Gastroesophageal sphincter (tissue), 4 donors: ENCODE data around the gene AHI1. TPM values are rescaled to one million over a fixed set of nuclear protein-coding genes. Genes with fewer than 3 reads are reported as not detected.

Experiments
- ATAC-seq: fragments of 150-250 bp; one replicate; pipeline ENCODE4 v1.9.1; 2016; ENCODE audit warnings: mild to moderate bottlenecking, moderate library complexity
- H3K27ac ChIP-seq, 4 donors: fragments of 200-600 bp; sonication (generic) in 3 of 4; 1 replicate in 3 of 4; 2 replicates in 1 of 4; pipeline ENCODE4 v1.5.1; 2016 to 2019
- H3K27me3 ChIP-seq: fragments of 200-600 bp; sonication (generic); one replicate; pipeline ENCODE4 v1.5.1; 2019
- H3K36me3 ChIP-seq, 2 donors: fragments of 200-600 bp; sonication (generic); one replicate each; pipeline ENCODE4 v1.5.1; 2019; ENCODE audit warnings: control low read depth in 1 of 2
- H3K4me1 ChIP-seq, 3 donors: fragments of 200-600 bp; sonication (generic); 1 replicate in 2 of 3; 2 replicates in 1 of 3; pipeline ENCODE4 v1.5.1; 2016 to 2019; ENCODE audit warnings: control low read depth in 2 of 3
- H3K4me3 ChIP-seq, 2 donors: fragments of 200-600 bp; sonication (generic); one replicate each; pipeline ENCODE4 v1.5.1; 2019; ENCODE audit warnings: mild to moderate bottlenecking in 1 of 2, moderate library complexity in 1 of 2
- H3K9me3 ChIP-seq, 3 donors: fragments of 200-600 bp; sonication (generic); one replicate each; pipeline ENCODE4 v1.5.1; 2017 to 2019; ENCODE audit warnings: control low read depth in 2 of 3
- CTCF ChIP-seq, 4 experiments: fragments of 200-600 bp in 2 of 4; fragments of 450-650 bp in 2 of 4; sonication (generic) in 1 of 4; IDR thresholded peaks; one replicate each; pipeline ENCODE4 v1.5.1; 2017 to 2019; ENCODE audit warnings: antibody characterized with exemption in 4 of 4, mild to moderate bottlenecking in 2 of 4, moderate library complexity in 2 of 4
- EP300 ChIP-seq: sonication (generic); formaldehyde crosslinking; IDR thresholded peaks from one replicate; pipeline ENCODE4 v1.6.1; 2017; ENCODE audit warnings: antibody characterized with exemption, mild to moderate bottlenecking
- POLR2A ChIP-seq, 2 donors: fragments of 450-650 bp; IDR thresholded peaks; one replicate each; pipeline ENCODE4 v1.6.1; 2017; ENCODE audit warnings: antibody characterized with exemption in 2 of 2, mild to moderate bottlenecking in 2 of 2, moderate library complexity in 1 of 2
- POLR2AphosphoS5 ChIP-seq: sonication (generic); formaldehyde crosslinking; IDR thresholded peaks from one replicate; pipeline ENCODE4 v1.6.1; 2017; ENCODE audit warnings: antibody characterized with exemption
- WGBS, 2 donors: methylation state at CpG; one replicate each; pipeline ENCODE4 v1.1.5; 2018; ENCODE audit warnings: low coverage in 1 of 2; 5-methylcytosine and 5-hydroxymethylcytosine counted together
- total RNA-seq, 4 donors: library from RNA; depleted of rRNA; stranded (reverse); fragments of >200 nt; gene quantifications; one replicate each; pipeline ENCODE4 v1.1.0, GENCODE V29; 2016

AHI1 gene
- total RNA-seq, 4 donors from 2014 or later: 16.7 to 35.9 (median 27.0) TPM

GRCh38 chr6:135291288-135292076 lies 206.1 kb downstream of the AHI1 start:
- H3K4me1 ChIP-seq: no peaks in the 10 kb centered on the region
- 84 to 90% methylated on average over 3 of the region's 3 CpGs for WGBS, 2 donors
- peaks cover 0 to 7% (median 0%) of the 10 kb centered on the region in 3 donors for H3K9me3 ChIP-seq
- peaks cover 0 to 49% of the 10 kb centered on the region in 2 donors for H3K36me3 ChIP-seq
- ATAC-seq: no peak
- no peak for TF ChIP-seq POLR2AphosphoS5
- TF ChIP-seq CTCF (IDR thresholded peaks at IDR 0.05): no peak
- TF ChIP-seq POLR2A (IDR thresholded peaks at IDR 0.05): no peak
- no peak for TF ChIP-seq EP300
- no peaks in the 10 kb centered on the region for H3K27me3 ChIP-seq
- H3K4me3 ChIP-seq: no peak overlapping the region
- H3K27ac ChIP-seq: no peak overlapping the region

GRCh38 chr6:135289816-135290215 lies 207.7 kb downstream of the AHI1 start:
- ATAC-seq: no peak
- no peaks in the 10 kb centered on the region for H3K4me1 ChIP-seq
- TF ChIP-seq POLR2AphosphoS5: no peak
- no peak for TF ChIP-seq CTCF (IDR thresholded peaks at IDR 0.05)
- TF ChIP-seq EP300: no peak
- no peak for TF ChIP-seq POLR2A (IDR thresholded peaks at IDR 0.05)
- H3K36me3 ChIP-seq: peaks cover 0 to 36% of the 10 kb centered on the region in 2 donors
- H3K27ac ChIP-seq: no peak overlapping the region
- H3K27me3 ChIP-seq: no peaks in the 10 kb centered on the region
- no peaks in the 10 kb centered on the region for H3K9me3 ChIP-seq
- H3K4me3 ChIP-seq: no peak overlapping the region
- 96% methylated on average over 5 of the region's 5 CpGs for WGBS, 2 donors

- 59 to 65% methylated on average over 8 of the region's 8 CpGs for WGBS, 2 donors
- H3K36me3 ChIP-seq: peaks cover 0 to 39% of the 10 kb centered on the region in 2 donors
- no peak overlapping the region for H3K4me3 ChIP-seq
- no peaks in the 10 kb centered on the region for H3K27me3 ChIP-seq
- no peak for TF ChIP-seq EP300
- TF ChIP-seq CTCF (IDR thresholded peaks at IDR 0.05): no peak
- no peak for TF ChIP-seq POLR2A (IDR thresholded peaks at IDR 0.05)
- no peak for TF ChIP-seq POLR2AphosphoS5
- H3K27ac ChIP-seq: no peak overlapping the region
- no peaks in the 10 kb centered on the region for H3K4me1 ChIP-seq
- no peaks in the 10 kb centered on the region for H3K9me3 ChIP-seq
- no peak for ATAC-seq
Observed at GRCh38 chr6:135286962-135287538, 210.5 kb downstream of the AHI1 start.

DNA sequence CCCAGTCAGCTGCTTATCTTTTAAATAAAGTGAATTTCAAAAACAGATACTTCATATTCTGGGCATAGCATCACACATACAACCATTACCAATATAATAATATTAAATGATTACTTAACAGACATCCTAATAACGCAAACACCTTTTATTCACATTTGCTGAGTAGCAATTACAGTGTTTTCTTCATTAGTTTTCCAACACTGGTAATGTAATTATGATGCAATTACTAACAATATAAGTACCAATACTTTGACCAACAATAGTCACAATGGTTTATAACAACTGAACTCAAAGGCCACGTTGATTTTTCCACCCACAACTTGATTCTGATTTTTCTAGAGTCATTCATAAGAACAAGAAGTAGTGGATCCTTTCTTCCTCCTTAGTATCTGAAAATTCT lies 212.4 kb downstream of the AHI1 start:
- TF ChIP-seq CTCF (IDR thresholded peaks at IDR 0.05) (no peak), POLR2AphosphoS5 (no peak), POLR2A (IDR thresholded peaks at IDR 0.05) (no peak), EP300 (no peak)
- H3K27me3 ChIP-seq: no peaks in the 10 kb centered on the region
- H3K9me3 ChIP-seq: no peaks in the 10 kb centered on the region
- no peak overlapping the region for H3K27ac ChIP-seq
- peaks cover 0 to 6% (median 0%) of the 10 kb centered on the region in 3 donors for H3K4me1 ChIP-seq
- peaks cover 0 to 35% of the 10 kb centered on the region in 2 donors for H3K36me3 ChIP-seq
- no peak overlapping the region for H3K4me3 ChIP-seq
- WGBS, 2 donors: 80 to 83% methylated on average over 2 of the region's 2 CpGs
- no peak for ATAC-seq

GRCh38 chr6:135283926-135284325 lies 213.6 kb downstream of the AHI1 start:
- TF ChIP-seq POLR2A (IDR thresholded peaks at IDR 0.05): no peak
- no peak for TF ChIP-seq EP300
- no peak for TF ChIP-seq POLR2AphosphoS5
- TF ChIP-seq CTCF (IDR thresholded peaks at IDR 0.05): no peak
- Histone ChIP-seq H3K9me3 (no peaks in the 10 kb centered on the region), H3K4me1 (peaks cover 0 to 6% (median 0%) of the 10 kb centered on the region in 3 donors), H3K4me3 (no peak overlapping the region), H3K27me3 (no peaks in the 10 kb centered on the region), H3K36me3 (peaks cover 0 to 23% of the 10 kb centered on the region in 2 donors), H3K27ac (no peak overlapping the region)
- no peak for ATAC-seq
- 94 to 100% methylated on average over 1 to 2 of the region's 2 CpGs for WGBS, 2 donors
